Measurements from ENCODE around the gene IGDCC3.

The IGDCC3 gene

DNA sequence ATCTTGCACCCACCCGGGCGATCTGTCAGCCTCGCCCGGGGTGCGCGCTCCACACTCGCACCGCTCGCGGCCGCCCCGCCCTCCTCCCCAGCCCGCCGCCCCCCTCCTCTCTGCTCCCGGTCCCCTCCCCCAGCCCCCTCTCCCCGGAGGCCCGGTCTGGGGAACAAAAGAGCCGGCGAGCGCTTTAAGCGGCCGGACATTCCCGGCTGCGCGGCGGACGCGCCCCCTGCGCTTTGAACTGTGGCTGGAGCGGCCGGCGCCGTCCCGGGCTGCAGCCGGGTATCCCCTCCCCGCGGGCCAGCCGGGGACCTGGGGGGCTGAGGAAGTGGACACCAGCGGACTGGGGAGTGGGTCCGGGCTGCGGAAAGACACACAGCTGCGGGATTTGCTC, at the start of gene IGDCC3:
TSS of gene IGDCC3 (minus strand) at position 27 of the 391 bp plus-strand sequence. CDS start 214 bp downstream, outside the sequence.
- no peak for DNase-seq

DNA sequence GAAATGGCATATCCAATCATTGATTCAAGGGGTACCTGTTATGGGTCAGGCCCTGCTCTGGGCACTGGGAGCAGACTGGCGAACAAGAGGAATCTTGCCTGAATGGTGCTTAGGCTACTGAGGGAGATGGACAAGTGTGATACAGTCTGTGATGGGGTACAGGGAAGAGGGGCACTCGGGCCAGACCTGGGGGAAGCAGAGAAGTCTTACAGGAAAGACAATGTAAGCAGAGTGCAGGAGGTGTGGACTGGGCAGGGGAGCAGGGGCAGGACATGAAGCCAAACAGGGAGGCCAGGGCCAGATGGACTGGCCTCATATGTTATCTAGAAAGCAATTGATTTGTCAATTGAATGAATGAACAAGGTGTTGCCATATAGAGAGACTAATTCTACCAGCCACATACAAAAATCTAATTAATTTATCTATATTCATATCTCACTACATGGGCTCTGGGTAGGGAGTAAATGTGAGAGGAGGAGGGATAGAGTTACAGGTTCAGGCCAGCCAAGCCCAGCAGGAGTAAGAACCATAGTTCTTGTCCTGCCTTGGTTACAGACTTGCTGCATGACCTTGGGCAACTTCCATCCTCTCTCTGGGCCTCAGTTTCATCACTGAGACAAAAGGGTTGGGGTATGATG, 48.5 kb upstream of the IGDCC3 start:
- DNase-seq, result no peak

DNA sequence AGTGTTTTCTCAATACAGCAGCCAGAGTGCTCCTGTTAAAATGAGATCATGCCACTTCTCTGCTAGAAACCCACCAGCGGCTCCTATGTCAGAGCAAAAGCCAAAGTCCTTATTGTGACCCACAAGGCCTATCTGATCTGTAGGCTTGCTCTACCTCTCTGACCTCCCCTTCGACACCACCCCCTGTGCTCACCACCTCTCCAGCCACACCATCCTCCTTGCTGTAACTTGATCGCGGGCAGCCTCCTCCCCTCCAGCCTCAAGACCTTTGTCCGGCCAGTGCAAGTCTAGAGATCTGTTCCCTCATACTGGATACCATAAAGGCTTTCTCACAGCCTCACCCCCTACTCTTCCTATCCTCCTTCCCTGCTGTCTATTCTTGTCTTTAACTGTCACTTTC, 46.9 kb upstream of the IGDCC3 start:
- DNase-seq, result no peak

DNA sequence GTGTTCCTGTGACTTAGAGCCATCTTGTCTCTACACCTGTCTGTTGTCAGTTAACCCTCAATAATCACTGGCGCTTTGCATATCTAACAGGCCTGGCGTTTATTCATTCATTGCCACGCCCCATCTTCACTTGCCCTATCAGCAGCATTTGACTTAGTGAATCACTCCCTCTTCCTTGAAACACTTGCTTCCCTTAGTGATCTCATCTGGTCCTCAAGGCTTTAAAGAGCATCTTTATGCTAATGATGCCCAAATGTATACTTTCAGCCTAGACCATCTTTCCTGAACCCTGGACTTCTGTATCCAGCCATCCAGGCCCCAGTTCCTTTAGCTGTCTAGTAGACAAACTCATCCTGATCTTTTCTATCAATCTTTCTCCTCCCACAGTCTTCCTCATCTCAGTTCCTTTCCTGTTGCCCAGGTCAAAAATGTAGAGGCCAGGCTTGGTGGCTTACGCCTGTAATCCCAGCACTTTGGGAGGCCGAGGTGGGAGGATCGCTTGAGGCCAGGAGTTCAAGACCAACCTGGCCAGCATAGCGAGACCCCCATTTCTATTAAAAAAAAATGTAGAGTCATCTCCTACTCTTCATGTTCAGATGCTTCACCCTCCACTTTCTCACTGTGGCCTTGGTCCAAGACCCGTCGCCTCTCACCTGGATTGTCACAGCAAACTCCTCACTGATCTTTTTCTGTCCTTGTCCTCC, 46.3 kb upstream of the IGDCC3 start:
- no peak for DNase-seq

DNA sequence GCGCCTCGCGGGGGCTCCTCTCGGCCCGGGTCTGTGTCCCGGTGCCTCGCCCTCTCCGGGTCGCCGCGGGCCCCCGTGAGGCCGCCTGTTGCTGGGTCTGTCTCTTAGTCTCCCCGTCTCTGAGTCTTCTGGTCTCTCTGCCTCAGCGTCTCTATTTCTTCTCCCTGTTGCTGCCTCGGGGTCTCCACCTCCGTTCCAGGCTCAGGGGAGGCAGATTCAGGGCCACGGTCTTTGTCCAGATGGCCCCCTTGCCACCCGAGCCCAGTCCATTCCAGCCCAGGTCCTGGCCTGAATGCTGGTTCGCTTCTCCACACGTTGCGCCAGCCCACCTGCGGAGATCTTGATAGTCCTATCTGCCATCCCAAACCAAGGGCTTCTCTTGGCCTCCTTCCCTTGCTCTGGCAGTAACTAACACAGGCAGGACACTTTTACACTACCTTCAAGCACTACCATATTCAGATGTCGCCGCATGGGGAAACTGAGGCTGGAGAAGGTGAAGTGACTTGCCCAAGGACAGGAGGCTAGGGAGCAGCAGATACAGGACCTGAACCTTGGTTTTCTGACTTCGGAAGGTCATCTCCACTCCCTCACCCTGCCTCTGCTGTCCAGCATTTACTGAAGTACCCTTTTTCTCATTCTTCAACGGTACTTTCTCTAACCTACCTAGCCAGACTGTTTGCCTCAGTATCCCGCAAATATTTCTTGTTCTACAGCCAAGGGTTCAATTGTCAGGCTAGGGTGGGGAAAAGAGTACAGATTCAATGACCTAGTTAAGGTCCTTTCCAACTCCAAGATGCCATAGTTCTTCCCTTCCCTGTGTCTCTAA, 45.6 kb upstream of the IGDCC3 start:
- no peak for DNase-seq

DNA sequence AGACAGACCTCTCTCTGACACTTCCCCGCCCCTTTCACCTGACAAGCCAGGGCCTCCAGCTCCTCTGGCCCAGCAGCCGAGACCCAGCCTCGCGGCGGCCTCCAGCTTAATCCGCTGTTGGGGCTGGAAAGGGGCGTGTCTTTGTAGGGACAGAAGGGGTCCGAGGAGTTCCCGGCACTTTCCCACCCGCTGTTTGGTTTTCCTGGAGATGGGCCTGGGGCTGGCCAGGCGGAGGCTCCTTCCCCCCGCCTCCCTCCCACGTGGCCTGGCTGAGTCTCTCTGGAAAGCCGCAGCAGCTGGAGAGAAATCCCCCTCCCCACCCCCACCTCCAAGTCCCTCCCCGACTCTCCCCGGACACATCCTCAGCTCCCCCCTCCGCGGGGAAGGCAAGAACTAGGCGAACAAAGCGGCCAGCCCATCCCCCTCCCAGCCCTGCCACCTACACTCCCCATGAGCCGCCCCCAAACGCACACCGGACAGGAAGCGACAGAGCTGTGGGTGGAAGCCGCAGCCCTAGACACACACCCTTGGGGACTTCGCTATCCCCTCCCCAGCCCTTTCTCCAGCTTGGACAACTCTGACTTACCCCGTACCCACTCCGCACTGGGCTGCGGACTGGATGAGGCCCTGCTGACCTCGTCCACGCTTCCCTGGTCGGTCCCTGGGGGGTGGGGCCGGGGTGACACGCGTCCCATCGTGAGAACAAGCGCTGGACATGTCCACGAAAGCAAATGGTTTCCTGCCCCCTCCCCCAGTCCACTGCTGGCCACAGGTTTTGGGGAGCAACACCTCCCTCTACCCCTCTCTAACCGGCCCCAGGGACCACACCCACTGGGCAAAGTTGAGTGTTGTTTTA, 43.8 kb upstream of the IGDCC3 start:
- peak; percentile 31 for DNase-seq

DNA sequence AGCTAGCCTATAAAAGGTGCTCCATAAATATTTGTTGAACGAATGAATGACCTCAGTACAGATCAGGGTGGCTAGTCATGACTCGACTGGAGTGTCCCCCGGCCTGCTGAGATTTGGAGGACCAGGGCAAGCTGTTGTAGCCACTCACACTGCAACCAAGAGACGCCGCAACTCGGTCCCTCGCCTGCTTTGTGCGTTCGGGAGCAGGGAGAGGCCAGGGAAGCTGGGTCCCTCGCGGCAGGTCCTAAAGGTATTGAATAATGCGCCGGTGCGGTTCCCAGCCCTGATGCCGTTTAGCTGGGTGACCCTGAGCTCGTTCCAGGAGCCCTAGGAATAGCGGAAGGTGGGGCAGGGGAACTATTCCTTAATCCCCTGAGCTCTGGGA, 43.2 kb upstream of the IGDCC3 start:
- DNase-seq, result no peak

DNA sequence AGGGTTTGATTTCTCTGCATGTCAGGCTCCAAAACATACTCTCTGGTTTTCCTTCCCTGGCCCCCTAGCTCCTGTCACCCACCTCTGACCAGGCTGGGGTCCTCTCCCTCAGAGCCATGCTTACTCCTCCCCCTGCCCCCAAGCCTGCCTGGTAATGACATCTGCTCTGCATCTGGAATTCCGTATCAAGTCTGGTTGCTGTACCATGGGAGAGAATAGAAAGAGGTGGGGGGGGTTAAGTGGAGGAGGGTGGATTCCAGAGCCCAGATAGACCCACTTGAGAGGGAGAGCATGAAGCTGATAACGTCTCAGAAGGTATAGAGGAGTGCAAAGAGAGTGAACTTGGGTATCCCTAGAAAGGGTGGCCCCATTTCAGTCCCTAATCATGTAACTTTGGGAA, 40.8 kb upstream of the IGDCC3 start:
- no peak for DNase-seq

DNA sequence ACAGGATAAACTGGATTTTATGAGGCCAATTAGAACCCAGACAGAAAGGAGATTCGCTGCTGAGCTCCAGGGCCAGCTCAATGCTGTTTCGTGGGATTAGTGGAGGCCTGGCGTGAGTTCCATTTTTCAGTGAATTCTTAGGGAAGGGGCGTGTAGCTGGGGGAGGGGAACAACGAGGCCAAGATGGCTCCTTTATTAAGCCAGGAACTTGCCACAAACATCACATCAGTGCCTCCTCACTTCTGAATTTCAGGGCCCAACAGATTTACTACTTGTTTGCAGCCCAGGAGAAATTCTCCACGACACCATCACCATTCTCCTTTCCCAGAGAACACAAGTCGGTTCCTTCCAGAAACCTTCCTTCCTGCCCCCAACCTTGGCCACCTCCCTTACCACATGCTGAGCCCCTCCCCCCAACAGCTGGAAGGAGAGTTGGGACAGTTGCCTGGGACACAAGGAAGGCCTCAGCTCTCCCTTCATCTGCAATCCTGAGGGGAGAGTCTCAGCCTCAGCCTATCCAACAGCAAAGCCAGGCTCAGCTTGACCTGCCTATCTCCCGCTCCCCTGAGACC, 39.1 kb upstream of the IGDCC3 start:
- no peak for DNase-seq

DNA sequence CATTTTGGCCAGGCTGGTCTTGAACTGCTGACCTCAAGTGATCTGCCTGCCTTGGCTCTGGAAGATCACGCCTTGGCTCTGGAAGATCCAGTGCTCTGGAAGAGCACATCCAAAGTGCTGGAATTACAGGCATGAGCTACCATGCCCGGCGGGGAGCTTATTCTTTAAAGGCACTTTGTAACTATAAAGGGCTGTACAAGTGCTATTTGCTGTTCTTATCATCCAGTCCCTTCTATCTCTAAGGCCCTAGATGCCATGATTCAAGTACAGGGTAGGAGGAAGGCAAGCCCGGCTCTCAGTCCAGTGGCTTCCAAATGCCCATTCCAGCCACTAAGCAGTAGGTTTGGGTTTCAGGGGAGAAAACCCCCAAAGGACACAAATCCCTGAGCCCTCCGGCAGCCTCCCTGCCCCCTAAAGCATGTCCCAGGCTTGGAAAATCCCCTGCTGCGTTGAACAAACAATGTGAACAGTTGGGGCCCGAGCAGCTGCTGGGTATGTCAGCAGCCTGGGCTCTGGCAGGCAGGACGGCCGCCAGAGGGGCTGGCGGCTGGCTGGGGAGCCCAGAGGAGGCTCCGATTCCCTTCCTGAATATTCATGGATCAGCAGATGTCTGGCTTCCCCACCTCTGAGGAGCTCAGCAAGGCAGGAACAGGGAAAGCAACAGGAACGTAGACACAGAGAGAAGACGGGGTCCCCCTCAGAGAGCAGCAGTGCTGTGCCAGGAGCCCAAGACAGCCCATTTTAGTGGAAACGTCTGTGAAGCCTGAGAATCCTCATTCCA, 37.2 kb upstream of the IGDCC3 start:
- no peak for DNase-seq

DNA sequence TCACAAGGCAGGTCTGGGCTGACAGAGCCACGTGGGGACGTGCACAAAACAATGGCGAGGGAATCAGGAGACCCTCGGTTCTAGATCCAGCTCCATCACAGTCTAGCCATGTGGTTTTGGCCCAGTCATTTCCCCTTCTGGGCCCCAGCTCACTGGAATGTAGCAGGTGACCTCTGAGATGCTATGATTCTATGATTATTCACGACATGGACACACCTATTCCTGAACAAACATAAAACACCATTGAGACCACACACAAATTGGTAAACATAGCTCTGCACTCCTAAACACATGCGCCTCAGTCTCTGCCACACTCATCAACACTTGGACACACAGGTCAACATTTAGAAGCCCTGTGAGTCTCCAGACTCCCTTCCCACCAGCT, 36.0 kb upstream of the IGDCC3 start:
- no peak for DNase-seq

DNA sequence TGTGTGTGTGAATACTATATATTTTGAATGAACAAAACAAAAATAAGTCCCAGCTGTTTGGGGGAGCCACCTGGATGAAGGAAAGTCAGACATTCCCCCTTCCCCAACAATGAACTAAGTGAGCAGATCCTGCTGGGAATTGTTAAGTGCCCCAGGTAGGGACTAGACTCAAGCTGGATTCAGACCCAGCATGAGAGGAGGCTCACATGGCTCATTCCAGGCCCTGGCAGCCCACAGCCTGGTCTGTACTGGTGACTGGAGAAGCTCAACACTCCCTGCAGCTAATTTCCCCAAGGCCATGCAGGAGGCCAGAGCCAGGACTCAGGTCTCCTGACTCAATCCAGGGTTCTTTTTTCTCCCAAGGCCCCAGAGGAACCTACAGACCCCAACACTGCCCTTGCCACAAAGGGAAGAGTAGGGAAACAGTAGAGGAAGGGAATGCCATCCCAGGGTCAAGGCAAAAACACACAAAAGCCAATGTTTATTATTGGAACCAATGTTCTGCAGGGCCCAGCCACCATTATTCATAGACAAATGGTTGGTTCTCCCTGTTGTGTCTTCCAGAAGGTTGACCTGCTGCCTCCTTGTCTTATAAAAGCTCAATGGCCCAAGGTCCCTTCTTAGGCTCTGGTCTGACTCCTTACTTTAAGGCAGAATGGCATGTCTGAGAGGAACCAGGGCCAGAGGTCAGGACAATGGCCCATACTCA, 35.4 kb upstream of the IGDCC3 start:
- no peak for DNase-seq

DNA sequence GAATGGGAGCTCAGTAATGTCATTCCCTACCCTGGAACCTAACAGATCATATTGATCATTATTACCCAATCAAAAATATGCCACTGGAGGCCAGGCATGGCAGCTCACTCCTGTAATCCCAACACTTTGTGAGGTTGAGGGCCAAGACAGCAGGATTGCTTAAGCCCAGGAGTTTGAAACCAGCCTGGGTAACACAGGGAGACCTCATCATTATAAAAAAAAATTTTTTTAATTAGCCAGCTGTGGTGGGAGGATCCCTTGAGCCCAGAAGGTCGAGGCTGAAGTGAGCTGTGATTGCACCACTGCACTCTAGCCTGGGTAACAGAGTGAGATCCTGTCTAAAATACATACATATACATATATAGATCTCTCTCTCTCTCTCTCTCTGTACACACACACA, 34.8 kb upstream of the IGDCC3 start:
- DNase-seq, result no peak

DNA sequence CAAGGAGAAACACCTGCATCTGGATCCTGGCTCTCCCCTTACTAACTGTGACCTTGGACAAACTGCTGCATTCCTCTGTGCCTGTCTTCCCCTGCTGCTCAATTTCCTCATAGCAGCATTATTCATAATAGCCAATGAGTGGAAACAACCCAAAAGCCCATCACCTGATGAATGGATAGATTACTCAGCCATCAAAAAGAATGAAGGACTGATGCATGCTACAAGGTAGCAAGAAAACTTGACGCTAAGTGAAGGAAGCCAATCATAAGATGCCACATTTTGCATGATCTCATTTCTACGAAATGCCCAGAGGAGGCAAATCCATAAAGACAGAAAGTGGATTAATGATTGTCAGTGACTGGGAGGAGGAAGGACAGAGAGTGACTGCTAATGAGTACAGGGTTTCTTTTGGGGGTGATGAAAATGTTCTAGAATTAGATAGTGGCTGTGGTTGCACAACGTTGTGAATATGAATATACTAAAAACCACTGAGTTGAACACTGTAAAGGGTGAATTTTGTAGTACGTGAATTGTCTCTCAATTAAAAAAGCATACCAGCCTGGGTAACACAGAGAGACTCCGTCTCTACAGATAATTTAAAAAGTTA, 33.8 kb upstream of the IGDCC3 start:
- no peak for DNase-seq

DNA sequence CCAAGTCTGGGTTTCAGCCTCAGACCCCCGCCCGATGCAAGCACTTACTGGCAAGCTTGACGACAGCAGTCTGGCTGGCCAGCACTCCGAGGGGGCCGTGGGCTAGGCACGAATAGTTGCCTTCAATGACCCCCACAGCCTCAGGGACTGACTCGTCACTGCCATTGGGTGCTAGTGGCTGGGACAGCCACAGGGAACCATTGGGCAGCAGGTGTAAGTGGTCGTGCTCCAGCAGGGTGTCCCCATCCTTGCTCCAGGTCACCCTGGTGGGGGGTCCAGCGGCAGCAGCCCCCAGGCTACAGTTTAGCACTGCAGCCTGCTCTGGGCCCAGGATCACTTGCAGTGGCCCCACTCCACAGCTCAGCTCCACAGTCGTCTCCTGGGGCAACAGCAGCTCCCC, 33.2 kb upstream of the IGDCC3 start:
- DNase-seq, result no peak

DNA sequence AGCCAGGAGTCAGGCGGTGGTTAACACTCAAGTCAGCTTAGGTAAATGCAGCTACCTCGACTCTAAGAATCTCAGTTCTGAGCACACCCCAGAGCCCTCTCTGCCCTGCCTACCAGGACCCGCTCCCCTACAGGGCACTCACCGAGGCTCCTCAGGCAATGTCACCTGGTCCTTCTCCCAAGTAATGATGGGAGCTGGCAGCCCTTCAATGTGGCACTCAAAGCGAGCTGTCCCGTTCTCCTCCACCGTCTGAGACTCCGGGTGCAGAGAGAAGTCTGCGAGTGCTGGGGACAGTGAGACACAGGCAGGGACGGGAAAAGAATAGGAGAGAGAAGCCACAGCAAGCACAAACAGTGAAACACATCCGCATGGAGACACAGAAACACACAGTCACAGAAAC, 32.2 kb upstream of the IGDCC3 start:
- no peak for DNase-seq

DNA sequence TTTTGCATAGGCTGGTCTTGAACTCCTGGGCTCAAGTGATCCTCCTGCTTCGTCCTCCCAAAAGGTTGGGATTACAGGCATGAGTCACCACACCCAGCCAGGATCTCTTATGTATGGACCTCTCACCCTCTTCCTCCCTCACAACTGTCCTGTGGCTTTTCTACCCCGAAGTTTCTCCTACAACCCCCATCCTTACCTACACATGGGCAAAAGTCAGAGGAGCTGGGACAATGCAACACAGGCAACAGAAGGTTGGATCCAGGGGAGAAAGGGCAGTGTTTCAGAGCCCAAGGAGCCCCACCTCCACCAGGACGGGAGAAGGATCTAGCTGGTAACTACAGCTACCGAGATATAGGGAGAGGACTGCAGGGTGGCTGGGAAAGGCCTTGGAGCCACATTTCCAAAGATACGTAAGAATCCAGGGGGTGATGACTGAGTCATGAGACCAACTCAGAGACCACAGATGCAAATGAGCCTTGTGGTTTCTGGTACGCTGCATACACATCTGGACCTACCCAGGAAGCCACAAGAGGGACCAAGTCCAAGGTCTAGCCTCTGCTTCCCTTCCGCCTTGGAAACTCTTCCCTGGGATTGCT, 31.3 kb upstream of the IGDCC3 start:
- DNase-seq, result no peak

DNA sequence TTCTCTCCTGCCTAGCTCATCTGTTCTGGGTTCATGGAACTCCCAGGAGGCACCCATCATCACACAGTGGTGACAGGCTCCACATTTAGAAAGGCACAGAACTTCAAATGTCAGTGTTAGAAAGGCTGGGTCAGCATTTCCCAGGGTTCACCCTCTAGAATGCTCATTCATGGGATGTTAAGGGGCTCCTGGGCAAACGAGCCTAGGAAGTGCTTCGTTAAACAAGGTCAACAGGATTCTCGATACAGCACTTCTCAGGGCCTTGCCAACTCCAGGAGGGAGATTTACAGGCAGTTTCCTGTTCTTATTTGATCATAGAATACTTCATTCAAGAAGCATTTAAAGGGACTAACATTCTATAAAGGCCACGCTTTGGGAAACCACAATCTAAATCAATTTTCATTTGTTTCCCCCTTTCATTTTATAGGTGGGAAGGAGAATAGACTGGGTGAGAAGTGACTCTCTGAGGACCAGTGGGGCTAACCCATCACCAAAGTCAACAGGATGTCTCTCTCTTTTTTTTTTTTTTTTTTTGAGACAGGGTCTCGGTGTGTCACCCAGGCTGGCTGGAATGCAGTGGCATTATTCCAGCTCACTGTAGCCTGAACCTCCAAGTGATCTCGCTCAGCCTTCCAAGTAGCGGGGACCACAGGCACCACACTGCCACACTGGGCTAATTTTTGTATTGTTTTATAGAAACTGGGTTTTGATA, 30.7 kb upstream of the IGDCC3 start:
- DNase-seq, result no peak

DNA sequence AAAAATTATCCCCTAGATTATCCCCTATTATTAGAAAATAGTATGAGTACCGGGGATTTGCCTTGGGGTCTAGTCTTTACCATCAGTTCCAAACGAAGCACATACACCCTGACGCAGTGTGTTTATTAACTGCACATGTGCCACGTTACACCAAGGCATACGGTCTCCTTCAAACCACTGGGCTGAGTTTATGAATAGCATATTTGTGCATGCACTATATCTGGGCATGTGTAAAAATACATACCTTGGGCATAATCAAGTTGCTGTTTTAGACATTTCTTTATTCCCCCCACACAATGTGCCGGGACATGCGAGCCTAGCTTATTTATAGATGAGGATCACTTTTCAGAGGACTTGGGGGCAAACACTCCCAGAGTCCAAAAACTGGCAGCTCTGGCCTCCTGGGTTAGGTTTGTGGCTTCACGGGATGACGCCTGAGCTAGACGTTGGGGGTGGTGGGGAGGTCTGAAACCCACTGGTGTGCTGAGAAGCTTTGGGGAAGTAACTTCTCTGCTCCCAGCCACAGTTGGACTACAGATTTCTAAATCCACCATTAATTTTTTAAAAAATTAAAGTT, 28.7 kb upstream of the IGDCC3 start:
- DNase-seq, result no peak
